Measurements from ENCODE around the gene ZNF777.
"Not testable (repeated sequence)": the region's sequence is repeated elsewhere in the genome, so short reads cannot be mapped to it uniquely, and the experiment has no call there.

Gene ZNF777

DNA sequence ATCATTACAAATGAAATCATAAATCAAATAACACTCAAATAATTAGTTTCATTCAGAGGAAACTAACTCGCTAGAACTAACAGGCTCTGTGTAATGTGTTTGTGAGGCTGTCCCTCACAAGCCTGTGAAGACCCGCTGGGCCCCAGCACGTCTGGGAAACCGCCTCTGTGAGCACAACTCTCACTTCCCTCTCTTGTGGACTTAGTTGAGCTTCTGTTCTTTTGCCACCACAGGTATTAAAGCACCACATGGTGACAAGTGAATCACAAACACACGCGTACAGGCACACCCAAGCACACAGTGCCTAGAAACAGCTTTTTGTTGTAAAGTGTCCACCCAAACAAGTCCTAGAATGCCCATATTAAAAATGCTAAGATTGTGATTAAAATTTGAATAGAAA is 51.0 kb downstream of the ZNF777 start:
- no peak for DNase-seq

DNA sequence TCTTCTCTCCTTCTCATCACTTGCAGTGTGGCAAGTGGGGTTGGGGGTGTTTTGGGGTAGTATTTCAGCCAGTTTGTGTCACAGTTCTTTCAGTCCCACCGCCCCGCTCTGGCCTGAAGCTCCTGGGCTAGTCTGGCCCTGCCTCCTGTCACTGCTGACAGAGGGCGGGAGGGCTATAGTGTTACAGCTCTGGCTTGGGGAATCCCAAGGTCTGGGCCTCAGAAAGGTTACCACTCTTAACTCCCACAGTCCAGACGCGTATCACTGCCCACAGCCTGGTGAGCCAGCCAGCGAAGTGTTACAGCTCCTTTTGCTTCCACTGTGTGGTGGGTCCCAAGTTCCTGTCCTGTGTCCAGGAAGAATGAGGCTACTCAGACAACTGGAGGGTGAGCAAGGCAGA is 56.0 kb downstream of the ZNF777 start:
- DNase-seq = no peak

DNA sequence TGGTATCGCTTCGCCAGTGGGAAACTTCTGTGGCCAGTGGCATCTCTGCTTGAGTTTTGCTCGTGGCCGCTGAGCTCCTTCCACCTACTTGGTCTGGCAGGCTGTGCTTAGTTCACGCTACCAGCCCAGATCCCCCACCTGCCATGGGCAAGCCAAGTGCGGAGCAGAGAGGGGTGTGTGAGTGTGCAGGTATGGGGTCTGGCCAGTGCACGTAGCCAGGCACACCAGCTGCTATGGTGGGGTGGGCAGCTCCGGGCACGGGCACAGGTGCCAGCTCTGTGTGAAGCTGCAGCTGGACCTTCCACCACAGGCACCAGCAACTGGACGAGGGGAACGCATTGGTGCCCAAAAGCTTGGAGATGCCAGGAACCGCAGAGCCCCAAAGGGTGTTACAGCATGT is 56.5 kb downstream of the ZNF777 start:
- no peak for DNase-seq

DNA sequence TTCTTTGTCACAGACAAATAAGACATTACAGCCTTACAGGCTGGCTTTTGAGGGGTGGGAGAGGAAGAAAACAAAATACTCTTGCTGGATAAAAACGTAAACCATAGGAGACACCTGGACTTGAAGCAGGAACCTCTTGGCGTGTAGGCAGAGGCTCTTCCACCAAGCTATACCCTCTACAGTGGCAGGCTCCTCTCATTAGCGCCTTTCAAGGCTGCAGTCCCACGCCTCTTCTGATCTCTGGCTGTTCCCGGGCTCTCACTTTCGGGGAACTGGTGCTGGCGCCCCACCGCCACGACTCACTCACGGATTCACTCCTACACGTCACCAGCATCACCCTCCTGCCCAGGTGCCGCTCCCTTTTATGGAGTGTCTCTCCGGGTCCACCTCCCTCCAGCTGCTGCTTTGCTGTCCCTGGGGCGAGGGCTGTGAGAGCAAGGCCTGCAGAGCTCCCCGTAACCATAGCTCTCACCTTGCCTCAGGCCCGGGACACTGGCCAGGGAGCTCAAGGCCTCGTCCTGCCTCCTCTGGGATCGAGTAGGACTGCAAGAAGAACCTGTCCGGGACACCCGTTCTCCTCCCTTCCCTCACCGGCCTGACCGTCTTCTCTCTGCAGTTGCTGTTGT is 62.6 kb downstream of the ZNF777 start:
- DNase-seq = no peak

DNA sequence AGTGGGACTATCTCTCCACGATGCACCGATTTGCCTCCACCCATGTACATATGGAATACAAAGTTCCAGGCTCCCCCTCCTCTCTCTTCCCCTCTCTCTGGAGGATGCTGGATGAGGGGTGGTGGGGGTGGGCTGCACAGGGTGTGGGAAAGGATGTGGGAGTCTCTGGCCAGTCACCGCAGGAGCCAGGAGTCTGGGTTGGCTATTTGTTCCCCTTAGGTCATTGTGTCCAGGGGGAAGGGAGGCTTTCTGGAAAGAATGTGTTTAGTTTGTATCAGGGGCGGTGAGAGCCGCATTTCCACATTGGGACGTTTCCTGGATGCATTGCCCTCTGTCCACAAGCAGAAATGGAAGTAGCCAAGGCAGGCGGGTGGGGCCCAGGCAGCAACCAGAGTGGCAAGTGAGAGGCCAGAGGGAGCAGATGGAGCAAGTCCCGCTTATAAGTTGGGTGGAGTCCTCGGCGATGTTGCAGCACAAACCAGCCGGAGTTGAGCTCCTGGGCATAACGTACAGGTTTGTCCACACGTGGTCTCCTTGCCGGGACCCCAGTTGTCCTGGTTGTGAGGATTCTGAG is 63.3 kb downstream of the ZNF777 start:
- DNase-seq = no peak

DNA sequence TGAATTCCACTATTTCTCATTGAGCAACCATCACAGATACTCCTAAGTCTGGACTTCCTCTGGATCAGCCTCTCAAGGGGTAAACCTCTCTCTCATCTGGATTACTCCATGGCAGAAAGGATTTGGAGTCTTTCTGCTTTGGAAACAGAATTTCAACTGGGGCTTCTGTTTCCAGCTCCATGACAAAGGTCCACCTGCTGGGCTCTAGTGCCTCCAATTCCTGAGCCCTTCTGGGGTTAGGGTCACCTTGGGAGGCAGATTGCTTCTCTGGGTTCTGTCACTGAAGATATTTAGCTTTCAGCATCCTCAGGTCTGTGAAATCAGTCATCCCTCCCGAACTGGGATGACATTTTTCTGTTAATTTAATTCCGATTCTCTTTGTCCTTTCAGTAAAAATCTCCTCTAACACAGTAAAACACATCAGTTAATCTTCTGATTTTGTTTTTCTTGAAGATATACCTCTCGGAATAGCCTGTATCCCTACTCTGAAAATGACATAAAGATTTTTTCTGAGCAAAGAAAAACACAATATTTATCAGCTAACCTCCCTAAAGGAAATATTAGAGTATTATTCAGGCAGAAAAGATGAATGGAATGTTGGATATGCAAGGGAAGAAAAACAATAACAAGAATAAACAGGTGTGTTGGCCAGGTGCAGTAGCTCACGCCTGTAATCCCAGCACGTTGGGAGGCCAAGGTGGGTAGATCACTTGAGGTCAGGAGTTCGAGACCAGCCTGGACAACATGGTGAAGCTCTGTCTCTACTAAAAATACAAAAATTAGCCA is 72.1 kb downstream of the ZNF777 start:
- not testable (repeated sequence) for DNase-seq

GRCh38 chr7:149386514-149386913 is 74.3 kb downstream of the ZNF777 start:
- DNase-seq = not testable (repeated sequence)

DNA sequence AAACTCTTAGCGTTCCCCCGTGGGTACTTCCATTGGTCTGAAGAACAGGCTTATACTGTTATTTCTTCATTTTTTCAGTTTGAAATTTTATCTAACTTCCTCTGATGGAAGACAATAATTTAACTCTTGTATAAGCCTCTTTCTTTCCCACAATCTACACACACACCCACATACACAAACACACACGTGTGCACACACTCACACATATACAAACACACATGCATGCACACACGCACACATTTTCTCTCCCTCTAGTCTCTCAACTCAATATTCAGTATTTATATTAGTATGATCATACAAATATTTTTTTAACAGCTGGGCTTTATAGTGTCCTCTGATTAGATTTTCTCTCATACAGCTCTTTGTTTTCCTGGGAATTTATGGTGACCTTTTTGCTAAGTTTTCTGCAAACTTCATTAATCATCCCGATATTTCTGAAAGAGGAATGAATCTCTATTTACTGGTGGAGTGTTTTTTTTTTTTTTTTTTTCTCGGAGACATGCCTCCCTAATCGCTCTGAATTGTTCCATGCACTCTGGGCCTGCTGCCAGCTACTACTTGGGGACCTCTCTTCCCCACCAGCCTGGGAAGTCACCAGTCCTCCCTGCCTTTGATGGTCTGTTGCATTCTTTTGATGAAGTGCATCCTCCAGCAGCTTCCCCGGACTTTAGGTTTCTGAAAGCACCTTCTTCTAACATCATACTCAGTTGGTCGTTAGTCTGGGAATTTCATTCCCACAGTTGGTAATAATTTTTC is 75.5 kb downstream of the ZNF777 start:
- DNase-seq = no peak

Measured in stimulated activated CD4-positive, alpha-beta T cell treated with anti-CD3 and anti-CD28 coated beads, Interleukin-2, amount 100 ng/mL, for 24 hours (primary cell).